ENCODE results near the gene PORCN. TPM values are rescaled to one million over a fixed set of nuclear protein-coding genes. Genes with fewer than 3 reads are reported as not detected.

The PORCN gene
- total and polyA plus RNA-seq, 2 donors (not counting 3 experiments of a cell fraction or from before 2014, with no cell fraction given), result 7.6 to 21.0 TPM

DNA sequence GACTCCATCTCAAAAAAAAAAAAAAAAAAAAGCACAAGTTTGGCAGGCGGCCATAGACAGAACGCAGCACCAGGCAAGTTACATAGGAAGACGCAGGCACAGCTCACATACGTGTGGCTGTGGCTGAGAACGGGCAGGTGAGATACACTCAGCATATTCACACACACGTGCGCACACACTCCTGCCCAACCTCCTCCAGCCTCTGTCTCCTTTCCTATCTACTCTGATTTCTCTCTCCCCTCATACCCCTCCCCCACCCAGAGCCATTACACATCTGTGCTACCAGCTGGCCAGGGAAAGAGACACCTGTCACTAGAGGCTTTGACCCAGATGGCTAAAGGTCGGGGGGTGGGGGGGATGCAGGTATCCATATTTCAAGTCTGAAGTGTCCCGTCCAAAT, 36.6 kb upstream of the PORCN start:
- no peak overlapping the region for H3K4me2 ChIP-seq (ENCODE audit: insufficient read depth, low read length)
- H3K36me3 ChIP-seq (ENCODE audit: control insufficient read depth in 2 of 2, extremely low read depth in 1 of 2, insufficient read depth in 2 of 2, low read length in 2 of 2), result no peaks in the 10 kb centered on the region
- dilution Hi-C loops (cut with MboI; ENCODE audit: extremely low pct_ligation_motif_present, low sequenced_read_pairs), result no loop called here
- no peaks in the 10 kb centered on the region for H3K9me1 ChIP-seq (replicated peaks; ENCODE audit: control insufficient read depth, extremely low read depth, insufficient read depth, low read length)
- FAIRE-seq, result no peak
- DNase-seq (ENCODE audit: low read depth, low spot score), result no peak
- no peak overlapping the region for H2AFZ ChIP-seq (ENCODE audit: low read depth, low read length)
- ChIA-PET POLR2A (no interaction called here), CTCF (interaction anchor here (0.7 to 1.3 kb wide), 2 partner anchors 22 to 243 kb away, joined by 3 read pairs; no protein-coding TSS in a partner anchor)
- no peak for TF ChIP-seq GATA2 (IDR thresholded peaks at IDR 0.05; ENCODE audit: insufficient read depth, insufficient read length, low read depth, low read length)
- peaks cover 2 to 8% of the 10 kb centered on the region in 2 experiments for H3K27me3 ChIP-seq (ENCODE audit: control insufficient read depth in 2 of 2, insufficient read depth in 2 of 2, low read length in 2 of 2)
- H4K20me1 ChIP-seq (replicated peaks; ENCODE audit: control insufficient read depth, extremely low read depth, insufficient read depth, low read length), result no peaks in the 10 kb centered on the region
- H3K9ac ChIP-seq (replicated peaks; ENCODE audit: extremely low read depth, insufficient read depth, low read length), result no peak overlapping the region
- BruUV-seq (replicated peaks), result no TSS peak
- H3K4me3 ChIP-seq (replicated peaks in 1 of 3; ENCODE audit: insufficient read depth in 1 of 3, low read depth in 1 of 3, low read length in 3 of 3), result no peak overlapping the region
- intact Hi-C loops (cut with micrococcal nuclease), result no loop called here
- H3K9me3 ChIP-seq (replicated peaks; ENCODE audit: control insufficient read depth, insufficient read depth, low read length), result no peaks in the 10 kb centered on the region
- H3K27ac ChIP-seq (ENCODE audit: insufficient read depth, low read depth, low read length), result no peak overlapping the region
- H3K79me2 ChIP-seq (ENCODE audit: control insufficient read depth, insufficient read depth, low read length), result peaks cover 22% of the 10 kb centered on the region
- H3K4me1 ChIP-seq (ENCODE audit: control insufficient read depth, extremely low read depth, insufficient read depth, low read length), result peaks cover 6% of the 10 kb centered on the region

GRCh38 chrX:48472851-48473703, 35.7 kb upstream of the PORCN start:
- H3K27me3 ChIP-seq (ENCODE audit: control insufficient read depth in 2 of 2, insufficient read depth in 2 of 2, low read length in 2 of 2), result peaks cover 2 to 6% of the 10 kb centered on the region in 2 experiments
- intact Hi-C loops (cut with micrococcal nuclease) (no loop called here), dilution Hi-C loops (cut with MboI; ENCODE audit: extremely low pct_ligation_motif_present, low sequenced_read_pairs) (no loop called here)
- H3K36me3 ChIP-seq (ENCODE audit: control insufficient read depth in 2 of 2, extremely low read depth in 1 of 2, insufficient read depth in 2 of 2, low read length in 2 of 2), result no peaks in the 10 kb centered on the region
- no peaks in the 10 kb centered on the region for H3K9me1 ChIP-seq (replicated peaks; ENCODE audit: control insufficient read depth, extremely low read depth, insufficient read depth, low read length)
- no peak for DNase-seq (ENCODE audit: low read depth, low spot score)
- BruUV-seq (replicated peaks), result no TSS peak
- no peaks in the 10 kb centered on the region for H4K20me1 ChIP-seq (replicated peaks; ENCODE audit: control insufficient read depth, extremely low read depth, insufficient read depth, low read length)
- CTCF ChIA-PET, result interaction anchor here (1.3 to 1.8 kb wide), 2 partner anchors 21 to 390 kb away, joined by 3 to 4 read pairs; no protein-coding TSS in a partner anchor
- FAIRE-seq, result no peak
- no peak overlapping the region for H2AFZ ChIP-seq (ENCODE audit: low read depth, low read length)
- no peaks in the 10 kb centered on the region for H3K9me3 ChIP-seq (replicated peaks; ENCODE audit: control insufficient read depth, insufficient read depth, low read length)
- peaks cover 6% of the 10 kb centered on the region for H3K4me1 ChIP-seq (ENCODE audit: control insufficient read depth, extremely low read depth, insufficient read depth, low read length)
- H3K27ac ChIP-seq (ENCODE audit: insufficient read depth, low read depth, low read length), result no peak overlapping the region
- H3K79me2 ChIP-seq (ENCODE audit: control insufficient read depth, insufficient read depth, low read length), result peaks cover 23% of the 10 kb centered on the region
- H3K4me3 ChIP-seq (replicated peaks in 1 of 3; ENCODE audit: insufficient read depth in 1 of 3, low read depth in 1 of 3, low read length in 3 of 3), result no peak overlapping the region
- H3K4me2 ChIP-seq (ENCODE audit: insufficient read depth, low read length), result no peak overlapping the region
- no peak overlapping the region for H3K9ac ChIP-seq (replicated peaks; ENCODE audit: extremely low read depth, insufficient read depth, low read length)
- TF ChIP-seq FOS (IDR thresholded peaks at IDR 0.05; ENCODE audit: borderline replicate concordance, insufficient read depth, low read length) (no peak), EZH2 (IDR thresholded peaks at IDR 0.05; ENCODE audit: borderline replicate concordance, low read depth, low read length, severe bottlenecking) (no peak), JUN (IDR thresholded peaks at IDR 0.05; ENCODE audit: borderline replicate concordance, insufficient read depth, insufficient read length, low read depth) (no peak), POLR2A (IDR thresholded peaks at IDR 0.05; ENCODE audit: low read depth, low read length) (no peak), GATA2 (IDR thresholded peaks at IDR 0.05; ENCODE audit: insufficient read depth, insufficient read length, low read depth, low read length) (no peak), POLR2AphosphoS5 (IDR thresholded peaks at IDR 0.05; ENCODE audit: insufficient read depth, low read depth, low read length) (no peak), MYC (IDR thresholded peaks at IDR 0.05; ENCODE audit: low read depth, low read length) (no peak)
- TF ChIP-seq, protein P1, sequence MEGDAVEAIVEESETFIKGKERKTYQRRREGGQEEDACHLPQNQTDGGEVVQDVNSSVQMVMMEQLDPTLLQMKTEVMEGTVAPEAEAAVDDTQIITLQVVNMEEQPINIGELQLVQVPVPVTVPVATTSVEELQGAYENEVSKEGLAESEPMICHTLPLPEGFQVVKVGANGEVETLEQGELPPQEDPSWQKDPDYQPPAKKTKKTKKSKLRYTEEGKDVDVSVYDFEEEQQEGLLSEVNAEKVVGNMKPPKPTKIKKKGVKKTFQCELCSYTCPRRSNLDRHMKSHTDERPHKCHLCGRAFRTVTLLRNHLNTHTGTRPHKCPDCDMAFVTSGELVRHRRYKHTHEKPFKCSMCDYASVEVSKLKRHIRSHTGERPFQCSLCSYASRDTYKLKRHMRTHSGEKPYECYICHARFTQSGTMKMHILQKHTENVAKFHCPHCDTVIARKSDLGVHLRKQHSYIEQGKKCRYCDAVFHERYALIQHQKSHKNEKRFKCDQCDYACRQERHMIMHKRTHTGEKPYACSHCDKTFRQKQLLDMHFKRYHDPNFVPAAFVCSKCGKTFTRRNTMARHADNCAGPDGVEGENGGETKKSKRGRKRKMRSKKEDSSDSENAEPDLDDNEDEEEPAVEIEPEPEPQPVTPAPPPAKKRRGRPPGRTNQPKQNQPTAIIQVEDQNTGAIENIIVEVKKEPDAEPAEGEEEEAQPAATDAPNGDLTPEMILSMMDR (IDR thresholded peaks at IDR 0.05; ENCODE audit: extremely low read depth in 1 of 2, insufficient read depth in 1 of 2, low read depth in 1 of 2, low read length in 2 of 2), result no peak
- TF ChIP-seq, protein P2, sequence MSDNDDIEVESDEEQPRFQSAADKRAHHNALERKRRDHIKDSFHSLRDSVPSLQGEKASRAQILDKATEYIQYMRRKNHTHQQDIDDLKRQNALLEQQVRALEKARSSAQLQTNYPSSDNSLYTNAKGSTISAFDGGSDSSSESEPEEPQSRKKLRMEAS (IDR thresholded peaks at IDR 0.05; ENCODE audit: insufficient read depth, insufficient read length), result no peak
- POLR2A ChIA-PET, result no interaction called here
